Body of pancreas (tissue), 4 donors: ENCODE data around the gene EFS. TPM values are rescaled to one million over a fixed set of nuclear protein-coding genes. Genes with fewer than 3 reads are reported as not detected.

Experiments
- ATAC-seq: fragments of 150-250 bp; one replicate; pipeline ENCODE4 v1.9.1; 2016
- DNase-seq, 4 donors: peaks; one replicate each; pipeline ENCODE4 v3.0.0-alpha.2; 2019
- H3K27ac ChIP-seq, 4 donors: fragments of 200-600 bp; sonication (generic); 1 replicate in 3 of 4; 2 replicates in 1 of 4; pipeline versions ENCODE4 v1.5.1 to v1.6.1; 2016 to 2019; ENCODE audit warnings: mild to moderate bottlenecking in 1 of 4, mixed read lengths in 1 of 4, moderate library complexity in 1 of 4
- H3K27me3 ChIP-seq, 2 donors: fragments of 200-600 bp; sonication (generic); one replicate each; pipeline ENCODE4 v1.6.0; 2016; ENCODE audit warnings: mild to moderate bottlenecking in 1 of 2
- H3K36me3 ChIP-seq, 2 donors: fragments of 200-600 bp; sonication (generic); replicated peaks in 1 of 2; 2 replicates each; pipeline ENCODE4 v1.5.1; 2016; ENCODE audit warnings: low read depth in 2 of 2; ENCODE audit not compliant: insufficient read depth in 1 of 2
- H3K4me1 ChIP-seq: fragments of 200-600 bp; sonication (generic); one replicate; pipeline ENCODE4 v1.6.0; 2016
- H3K4me3 ChIP-seq, 2 donors: fragments of 200-600 bp; sonication (generic); 1 replicate in 1 of 2; 2 replicates in 1 of 2; pipeline ENCODE4 v1.5.1; 2016 to 2019
- H3K9me3 ChIP-seq, 3 donors: fragments of 200-600 bp; sonication (generic); 1 replicate in 2 of 3; 2 replicates in 1 of 3; pipeline ENCODE4 v1.5.1; 2016
- POLR2A ChIP-seq, 3 donors: fragments of 450-650 bp; IDR thresholded peaks; one replicate each; pipeline ENCODE4 v1.6.1; 2016; ENCODE audit warnings: antibody characterized with exemption in 3 of 3, mild to moderate bottlenecking in 2 of 3
- WGBS, 2 donors: methylation state at CpG; one replicate each; pipeline ENCODE4 v1.1.5; 2017; 5-methylcytosine and 5-hydroxymethylcytosine counted together
- intact Hi-C: fragments of 100-400 bp; cut with DNase I; formaldehyde crosslinking; loops from one replicate; pipeline ENCODE4 v1.15.1; 2023
- total RNA-seq, 2 donors: library from RNA; depleted of rRNA; stranded (reverse); fragments of >200 nt; gene quantifications; one replicate each; pipeline ENCODE4 v1.1.0, GENCODE V29; 2016
- TF ChIP-seq, protein P1 (sequence below), 7 experiments: fragments of 450-650 bp in 4 of 7; fragments of 200-600 bp in 3 of 7; sonication (generic) in 3 of 7; IDR thresholded peaks; one replicate each; pipeline ENCODE4 v1.5.1; 2016 to 2019; ENCODE audit warnings: antibody characterized with exemption in 7 of 7

EFS gene
- total RNA-seq, 2 donors from 2014 or later = 0.99 to 1.3 TPM

DNA sequence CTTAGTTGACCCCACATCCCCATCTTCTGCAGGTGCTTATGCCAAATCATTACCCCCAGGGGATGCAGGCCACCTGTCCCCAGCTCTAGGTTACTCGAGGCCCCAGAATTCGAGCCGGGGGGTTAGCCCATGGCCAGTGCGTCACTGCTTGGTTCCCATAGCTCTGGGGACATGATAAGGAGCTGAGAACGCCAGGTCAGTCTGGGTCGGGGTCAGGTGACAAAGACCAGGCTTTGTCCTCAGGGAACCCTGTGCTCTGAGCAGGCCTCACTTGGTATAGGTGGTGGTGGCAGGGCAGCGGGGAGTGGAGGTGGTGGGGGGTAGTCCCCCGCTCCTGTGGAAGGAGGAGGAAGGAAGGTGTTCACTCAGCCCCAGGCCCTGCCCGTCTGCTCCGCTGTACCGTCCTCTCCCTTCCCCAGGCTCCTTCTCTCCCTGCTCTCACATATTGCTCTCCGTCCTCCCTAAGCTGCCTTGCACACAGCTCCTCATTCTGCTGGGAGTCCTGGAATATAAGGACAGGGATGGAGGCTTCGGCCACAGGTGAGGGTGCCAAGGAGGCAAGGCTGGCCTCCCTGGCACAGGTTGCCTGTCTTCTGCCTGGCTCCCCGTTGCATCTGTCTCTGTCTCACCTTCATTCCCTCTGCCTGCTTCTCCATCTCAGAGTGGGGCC lies 45.1 kb upstream of the EFS start:
- no peak for ATAC-seq
- no peaks in the 10 kb centered on the region for H3K9me3 ChIP-seq
- intact Hi-C loops = no loop called here

DNA sequence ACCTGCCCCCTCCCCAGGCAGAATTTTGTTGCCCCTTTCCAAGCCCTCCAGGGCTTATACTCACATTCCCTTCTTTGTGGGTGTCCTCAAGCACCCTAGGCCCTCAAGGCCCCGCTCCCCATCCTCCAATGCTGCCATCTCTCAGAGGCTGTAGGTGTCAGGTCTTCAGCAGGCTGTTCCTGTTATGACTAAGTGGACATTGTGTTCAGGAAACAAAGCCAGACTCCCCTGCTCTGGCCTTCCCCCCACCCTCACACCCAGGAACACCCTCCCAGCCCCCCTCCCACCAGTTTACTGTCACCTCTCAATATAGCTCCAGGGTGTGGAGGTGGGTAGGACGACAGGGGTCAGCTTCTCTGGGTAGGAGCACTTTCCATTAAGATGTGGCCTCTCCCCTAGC lies 44.5 kb upstream of the EFS start:
- ATAC-seq = no peak
- H3K4me3 ChIP-seq = no peak overlapping the region
- DNase-seq = no peak
- intact Hi-C loops = no loop called here
- WGBS, 2 donors = 81 to 83% methylated on average over 2 of the region's 2 CpGs
- no peak overlapping the region for H3K27ac ChIP-seq
- no peaks in the 10 kb centered on the region for H3K36me3 ChIP-seq
- no peaks in the 10 kb centered on the region for H3K27me3 ChIP-seq
- H3K4me1 ChIP-seq = no peaks in the 10 kb centered on the region
- no peak for TF ChIP-seq POLR2A (IDR thresholded peaks at IDR 0.05)
- TF ChIP-seq, protein P1, sequence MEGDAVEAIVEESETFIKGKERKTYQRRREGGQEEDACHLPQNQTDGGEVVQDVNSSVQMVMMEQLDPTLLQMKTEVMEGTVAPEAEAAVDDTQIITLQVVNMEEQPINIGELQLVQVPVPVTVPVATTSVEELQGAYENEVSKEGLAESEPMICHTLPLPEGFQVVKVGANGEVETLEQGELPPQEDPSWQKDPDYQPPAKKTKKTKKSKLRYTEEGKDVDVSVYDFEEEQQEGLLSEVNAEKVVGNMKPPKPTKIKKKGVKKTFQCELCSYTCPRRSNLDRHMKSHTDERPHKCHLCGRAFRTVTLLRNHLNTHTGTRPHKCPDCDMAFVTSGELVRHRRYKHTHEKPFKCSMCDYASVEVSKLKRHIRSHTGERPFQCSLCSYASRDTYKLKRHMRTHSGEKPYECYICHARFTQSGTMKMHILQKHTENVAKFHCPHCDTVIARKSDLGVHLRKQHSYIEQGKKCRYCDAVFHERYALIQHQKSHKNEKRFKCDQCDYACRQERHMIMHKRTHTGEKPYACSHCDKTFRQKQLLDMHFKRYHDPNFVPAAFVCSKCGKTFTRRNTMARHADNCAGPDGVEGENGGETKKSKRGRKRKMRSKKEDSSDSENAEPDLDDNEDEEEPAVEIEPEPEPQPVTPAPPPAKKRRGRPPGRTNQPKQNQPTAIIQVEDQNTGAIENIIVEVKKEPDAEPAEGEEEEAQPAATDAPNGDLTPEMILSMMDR (IDR thresholded peaks at IDR 0.05) = no peak
- H3K9me3 ChIP-seq = no peaks in the 10 kb centered on the region

More for the DNA sequence above, 45.1 kb upstream of the EFS start:
- Histone ChIP-seq H3K27me3 (no peaks in the 10 kb centered on the region), H3K4me1 (peaks cover 3% of the 10 kb centered on the region), H3K36me3 (no peaks in the 10 kb centered on the region), H3K4me3 (no peak overlapping the region), H3K27ac (no peak overlapping the region)
- TF ChIP-seq POLR2A (IDR thresholded peaks at IDR 0.05) = no peak
- TF ChIP-seq, protein P1 (IDR thresholded peaks at IDR 0.05) = no peak
- DNase-seq = no peak
- WGBS, 2 donors = 68 to 78% methylated on average over 14 of the region's 14 CpGs

DNA sequence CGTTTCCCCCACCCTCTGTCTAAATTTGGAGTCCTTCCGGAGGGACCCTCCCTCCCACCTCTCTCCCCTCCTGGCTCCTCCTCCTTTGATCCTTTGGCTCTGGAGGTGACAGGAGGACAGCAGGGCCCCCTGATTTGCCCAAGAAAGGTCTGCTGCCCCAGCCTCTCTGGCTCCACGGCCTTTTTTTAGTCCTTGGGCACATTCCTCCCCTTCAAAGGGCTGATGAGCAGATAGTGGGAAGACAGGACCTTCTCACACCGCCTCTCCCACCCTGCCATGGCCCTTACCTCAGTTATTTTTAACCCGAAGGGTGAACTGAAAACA lies 43.3 kb upstream of the EFS start:
- TF ChIP-seq, protein P1 (IDR thresholded peaks at IDR 0.05) = no peak
- TF ChIP-seq POLR2A (IDR thresholded peaks at IDR 0.05) = no peak
- Histone ChIP-seq H3K27me3 (no peaks in the 10 kb centered on the region), H3K9me3 (no peaks in the 10 kb centered on the region), H3K36me3 (no peaks in the 10 kb centered on the region), H3K27ac (no peak overlapping the region), H3K4me1 (no peaks in the 10 kb centered on the region), H3K4me3 (no peak overlapping the region)
- intact Hi-C loops = no loop called here
- DNase-seq (no peak), ATAC-seq (no peak)
- 46 to 48% methylated on average over 5 of the region's 5 CpGs for WGBS, 2 donors

DNA sequence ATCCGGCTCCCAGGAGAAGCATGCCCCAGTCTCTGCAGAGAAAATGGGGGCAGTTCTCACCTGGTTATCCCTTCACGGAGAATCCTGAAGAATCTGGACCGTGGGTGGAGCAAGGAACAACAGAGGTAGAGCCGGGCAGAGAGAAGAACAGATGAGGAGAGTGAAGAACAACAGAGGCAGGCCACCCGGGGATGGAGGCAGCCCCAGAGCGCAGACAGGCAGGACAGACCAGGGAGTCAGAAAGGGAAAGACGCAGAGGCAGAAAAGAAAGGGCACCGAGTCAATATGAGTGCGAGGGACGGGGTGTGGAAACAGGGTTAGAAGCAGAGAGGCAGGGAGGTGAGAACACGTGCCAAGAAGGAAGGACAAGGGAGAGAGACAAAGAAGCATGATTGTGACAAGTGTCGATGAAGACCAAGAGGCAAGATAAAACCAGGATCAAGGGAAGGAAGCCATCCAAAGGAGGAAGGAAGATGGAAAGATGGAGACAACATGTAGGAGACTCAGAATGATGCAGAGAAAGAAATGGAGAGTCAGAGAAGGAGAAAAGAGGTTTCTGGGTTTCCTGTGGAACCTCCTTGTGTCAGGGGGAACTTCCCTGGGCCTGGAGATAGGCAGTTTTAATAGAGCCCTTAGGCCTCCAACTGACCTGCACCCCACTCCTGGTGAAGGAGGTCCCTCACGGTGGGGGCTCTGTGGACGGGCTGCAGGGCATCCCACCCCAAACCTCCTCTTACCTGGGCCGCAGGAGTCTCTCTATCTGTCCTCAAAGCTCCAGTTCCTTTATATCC lies 42.7 kb upstream of the EFS start, which contains the start of gene MYH6:
Gene MYH6 (minus strand): TSS at position 758 of the 791 bp plus-strand sequence. CDS start 1,050 bp downstream, outside the sequence.
- H3K4me3 ChIP-seq = no peak within 1 kb of the TSS
- H3K4me1 ChIP-seq = no peaks in the 10 kb centered on the region
- no peaks in the 10 kb centered on the region for H3K9me3 ChIP-seq
- intact Hi-C loops = no loop called here
- no peak for TF ChIP-seq POLR2A (IDR thresholded peaks at IDR 0.05)
- TF ChIP-seq, protein P1 (IDR thresholded peaks at IDR 0.05) = no peak
- H3K27me3 ChIP-seq = no peaks in the 10 kb centered on the region
- H3K36me3 ChIP-seq = no peaks in the 10 kb centered on the region
- ATAC-seq (no peak), DNase-seq (no peak)
- H3K27ac ChIP-seq = no peak within 1 kb of the TSS
- WGBS, 2 donors = 63 to 66% methylated on average over 15 of the region's 15 CpGs
